ENCODE data around the gene VHLL. TPM values are rescaled to one million over a fixed set of nuclear protein-coding genes. Genes with fewer than 3 reads are reported as not detected.
"Not testable (repeated sequence)": the region's sequence is repeated elsewhere in the genome, so short reads cannot be mapped to it uniquely, and the experiment has no call there.

The VHLL gene
- total RNA-seq (not detected), polyA plus RNA-seq (not detected)
- long read RNA-seq, donor 1: 0 reads
- long read RNA-seq, donor 2: 0 reads

GRCh38 chr1:156298852-156299357, at the start of gene VHLL:
TSS of gene VHLL (minus strand) at chr1:156299307. CDS start at chr1:156299189, 118 bp downstream.
- Histone ChIP-seq H3K27ac (no peak within 1 kb of the TSS), H3K9me3 (no peaks in the 10 kb centered on the region), H3K4me1 (peaks cover 5 to 23% (median 21%) of the 10 kb centered on the region in 6 donors), H3K36me3 (peaks cover 0 to 9% (median under 1%) of the 10 kb centered on the region in 6 donors), H3K27me3 (replicated peaks in 1 of 7) (no peaks in the 10 kb centered on the region), H3K4me3 (no peak within 1 kb of the TSS)
- WGBS, 5 donors: 90 to 95% (median 92%) methylated on average over 19 of the region's 19 CpGs
- TF ChIP-seq CTCF (IDR thresholded peaks at IDR 0.05 in 8 of 11, conservative IDR thresholded peaks at IDR 0.05 in 3 of 11) (no peak), POLR2A (IDR thresholded peaks at IDR 0.05) (no peak), POLR2AphosphoS5 (IDR thresholded peaks at IDR 0.05) (no peak)
- DNase-seq: no peak
- intact Hi-C loops (cut with DNase I; ENCODE audit: low total_unique reads): no loop called here

GRCh38 chr1:156347331-156347730, 48.2 kb upstream of the VHLL start:
- H3K4me3 ChIP-seq: no peak overlapping the region
- H3K27me3 ChIP-seq (replicated peaks in 1 of 7): peaks cover 0 to 10% (median 0%) of the 10 kb centered on the region in 7 donors
- no peak overlapping the region for H3K27ac ChIP-seq
- DNase-seq: no peak
- H3K4me1 ChIP-seq: no peaks in the 10 kb centered on the region
- no peak for TF ChIP-seq POLR2AphosphoS5 (IDR thresholded peaks at IDR 0.05)
- 84 to 89% (median 87%) methylated on average over 4 of the region's 4 CpGs for WGBS, 5 donors
- no peaks in the 10 kb centered on the region for H3K36me3 ChIP-seq
- intact Hi-C loops (cut with DNase I; ENCODE audit: low total_unique reads): no loop called here
- no peaks in the 10 kb centered on the region for H3K9me3 ChIP-seq

- Histone ChIP-seq H3K4me1 (no peaks in the 10 kb centered on the region), H3K36me3 (no peaks in the 10 kb centered on the region), H3K4me3 (no peak overlapping the region), H3K27me3 (replicated peaks in 1 of 7) (peaks cover 0 to 10% (median 0%) of the 10 kb centered on the region in 7 donors), H3K9me3 (no peaks in the 10 kb centered on the region), H3K27ac (no peak overlapping the region)
- WGBS, 5 donors: 61 to 89% (median 70%) methylated on average over 2 of the region's 2 CpGs
- TF ChIP-seq CTCF (IDR thresholded peaks at IDR 0.05 in 8 of 11, conservative IDR thresholded peaks at IDR 0.05 in 3 of 11) (no peak), POLR2A (IDR thresholded peaks at IDR 0.05) (no peak), POLR2AphosphoS5 (IDR thresholded peaks at IDR 0.05) (no peak)
- DNase-seq: no peak
- intact Hi-C loops (cut with DNase I; ENCODE audit: low total_unique reads): no loop called here
These were observed 47.5 kb upstream of the VHLL start for GRCh38 chr1:156346636-156347035.

- H3K9me3 ChIP-seq; intact Hi-C loops (cut with DNase I; ENCODE audit: low total_unique reads): not testable (repeated sequence)
- 82 to 100% (median 86%) methylated on average over 2 of the region's 2 CpGs for WGBS, 5 donors
These were observed 46.9 kb upstream of the VHLL start for GRCh38 chr1:156346035-156346434.

GRCh38 chr1:156344409-156344808, 45.3 kb upstream of the VHLL start:
- 69 to 73% (median 70%) methylated on average over 3 of the region's 3 CpGs for WGBS, 5 donors
- no peak for DNase-seq

More at GRCh38 chr1:156346035-156346434, 46.9 kb upstream of the VHLL start:
- not testable (repeated sequence) for DNase-seq, H3K36me3 ChIP-seq, H3K27ac ChIP-seq, H3K4me1 ChIP-seq, H3K4me3 ChIP-seq
- peaks cover 0 to 10% (median 0%) of the 10 kb centered on the region in 7 donors for H3K27me3 ChIP-seq (replicated peaks in 1 of 7)

More at GRCh38 chr1:156344409-156344808, 45.3 kb upstream of the VHLL start:
- peaks cover 0 to 1% (median 0%) of the 10 kb centered on the region in 6 donors for H3K4me1 ChIP-seq
- H3K4me3 ChIP-seq: no peak overlapping the region
- H3K27ac ChIP-seq: no peak overlapping the region
- no peaks in the 10 kb centered on the region for H3K9me3 ChIP-seq
- TF ChIP-seq POLR2AphosphoS5 (IDR thresholded peaks at IDR 0.05) (no peak), POLR2A (IDR thresholded peaks at IDR 0.05) (no peak), CTCF (IDR thresholded peaks at IDR 0.05 in 8 of 11, conservative IDR thresholded peaks at IDR 0.05 in 3 of 11) (no peak)
- intact Hi-C loops (cut with DNase I; ENCODE audit: low total_unique reads): no loop called here
- no peaks in the 10 kb centered on the region for H3K36me3 ChIP-seq
- H3K27me3 ChIP-seq (replicated peaks in 1 of 7): peaks cover 0 to 10% (median 0%) of the 10 kb centered on the region in 7 donors
